Epidermal melanocyte (primary cell): ENCODE measurements around the gene SPESP1.

Source experiments
- DNase-seq: peaks from one replicate; pipeline ENCODE4 v3.0.0; 2011; ENCODE audit warnings: low spot score; ENCODE audit not compliant: insufficient read length

SPESP1 gene

DNA sequence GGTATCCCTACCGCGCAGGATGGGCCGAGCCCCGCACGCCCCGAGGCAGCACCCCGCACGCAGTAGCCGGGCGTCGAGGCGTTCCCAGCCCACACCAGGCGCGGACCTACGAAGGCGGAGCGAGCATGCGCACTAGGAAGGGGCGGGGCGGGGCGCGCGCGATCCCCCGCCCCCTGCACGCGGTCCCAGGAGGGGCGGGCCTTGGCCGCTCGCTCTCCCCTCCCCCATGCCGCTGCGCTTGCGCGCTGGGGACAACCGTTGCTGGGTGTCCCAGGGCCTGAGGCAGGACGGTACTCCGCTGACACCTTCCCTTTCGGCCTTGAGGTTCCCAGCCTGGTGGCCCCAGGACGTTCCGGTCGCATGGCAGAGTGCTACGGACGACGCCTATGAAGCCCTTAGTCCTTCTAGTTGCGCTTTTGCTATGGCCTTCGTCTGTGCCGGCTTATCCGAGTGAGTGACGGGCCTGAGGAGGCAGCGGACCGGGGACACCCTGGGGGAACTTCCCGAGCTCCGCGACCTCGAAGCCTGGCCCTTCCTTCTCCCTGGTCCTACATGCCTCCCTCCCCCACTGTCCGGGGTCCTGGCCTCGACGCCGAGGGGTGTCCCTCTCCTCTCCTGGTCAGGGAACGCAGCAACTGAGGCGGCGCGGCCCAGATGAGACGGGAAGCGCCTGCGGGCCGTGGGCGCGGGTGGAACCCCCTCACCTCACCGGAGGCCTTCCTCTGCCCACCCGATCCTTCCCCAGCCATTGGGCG, at the start of gene SPESP1:
Gene SPESP1, plus strand, starts transcription at position 258 of the 755 bp plus-strand sequence. Its CDS starts 129 bp downstream, at position 387.
- peak; percentile 62 for DNase-seq

- peak; percentile 48 for DNase-seq
Measured at GRCh38 chr15:68885070-68885469, 45.3 kb upstream of the SPESP1 start.

DNA sequence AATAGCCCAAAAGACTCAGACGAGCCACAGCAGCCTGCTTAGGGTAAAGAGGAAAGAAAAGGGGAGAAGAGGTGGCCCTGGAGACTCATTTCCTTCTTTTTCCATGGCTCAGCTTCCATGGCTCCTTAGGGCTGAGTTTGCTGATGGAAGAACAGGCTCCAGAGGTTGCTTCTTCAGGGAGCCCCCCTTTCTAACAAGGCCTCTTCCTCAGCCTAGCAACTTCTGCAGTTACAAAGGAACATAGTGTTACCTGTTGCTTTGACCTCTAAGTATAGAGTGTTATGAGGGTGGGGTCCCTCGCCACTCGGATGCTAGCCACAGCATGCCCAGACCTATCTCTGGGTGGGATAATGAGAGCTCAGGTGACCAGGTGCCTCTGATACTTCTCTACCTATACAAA, 43.2 kb upstream of the SPESP1 start:
- DNase-seq: no peak

DNA sequence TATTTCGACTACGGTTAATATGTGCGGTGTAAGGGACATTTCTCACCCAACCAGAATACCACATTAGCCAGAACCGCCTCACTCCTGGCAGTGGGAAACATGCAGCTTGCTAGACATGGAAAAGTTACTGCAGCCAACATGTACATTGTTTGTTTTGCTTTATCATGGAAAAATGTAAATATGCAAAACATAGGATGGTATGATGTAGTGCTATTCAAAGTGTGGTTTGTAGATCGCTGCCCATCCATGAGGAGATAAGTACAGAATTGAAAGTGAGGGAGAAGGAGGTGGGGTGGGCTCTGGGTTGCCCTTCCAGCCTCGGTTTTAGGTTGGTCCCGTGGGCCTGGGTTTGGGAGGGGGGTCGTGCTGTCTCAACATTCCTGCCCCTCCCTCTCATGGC, 42.5 kb upstream of the SPESP1 start:
- no peak for DNase-seq

GRCh38 chr15:68888419-68888818, 41.9 kb upstream of the SPESP1 start:
- no peak for DNase-seq

DNA sequence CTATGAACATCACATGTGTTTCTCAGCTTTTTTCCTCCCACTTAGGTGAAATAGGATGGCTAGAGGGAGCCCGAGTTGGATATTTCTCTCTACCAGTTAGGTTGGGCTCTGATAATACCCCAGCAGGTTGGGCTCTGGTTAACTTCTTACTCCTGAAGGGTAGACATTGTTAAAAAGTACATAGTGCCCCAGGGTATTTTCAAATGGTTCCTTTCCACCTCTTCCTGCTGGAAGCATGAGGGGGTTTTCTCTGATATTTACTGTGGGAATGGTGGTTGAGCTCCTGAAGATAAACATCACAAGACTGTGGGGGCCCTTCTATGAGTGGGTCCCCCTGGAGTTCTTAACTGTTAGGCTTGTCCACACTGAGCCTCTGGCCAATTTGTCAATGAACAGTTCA, 36.1 kb upstream of the SPESP1 start:
- DNase-seq: no peak

DNA sequence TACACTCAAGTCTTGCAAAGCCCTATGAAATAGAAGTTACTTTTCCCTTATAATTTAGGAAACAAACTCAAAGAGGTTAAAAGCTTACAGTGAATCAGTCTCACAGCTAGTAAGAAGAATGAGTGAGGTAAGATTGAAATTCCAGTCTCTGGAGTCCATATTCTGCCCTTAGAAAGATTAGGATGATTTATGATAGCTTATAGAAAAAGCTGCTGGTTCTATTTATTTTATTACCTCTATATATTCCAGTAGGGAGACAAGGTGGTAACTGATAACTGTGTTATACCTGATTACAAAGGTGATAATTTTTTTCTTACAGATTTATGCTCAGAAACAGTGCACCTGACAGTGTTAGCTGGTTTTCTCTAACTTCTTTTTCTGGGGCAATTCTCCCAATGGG, 34.1 kb upstream of the SPESP1 start:
- DNase-seq: no peak

DNA sequence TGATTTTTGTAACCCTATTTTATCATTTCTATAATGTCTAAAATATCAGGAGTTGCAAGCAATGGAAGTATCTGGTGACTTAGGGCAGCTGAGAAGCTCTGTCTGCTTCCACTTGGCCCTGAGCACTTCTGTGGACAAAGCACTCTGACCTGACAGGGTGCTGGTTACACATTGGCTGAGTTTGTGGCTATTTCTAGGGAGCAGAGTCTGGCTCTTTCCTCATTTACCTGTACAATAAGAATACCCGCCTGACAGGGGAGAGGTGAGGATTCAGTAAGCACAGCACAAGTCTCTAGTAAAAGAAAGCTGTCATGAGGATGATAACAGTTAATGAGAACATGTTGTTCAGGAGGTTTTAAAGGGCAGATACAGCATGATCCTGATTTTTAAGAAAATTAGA, 33.3 kb upstream of the SPESP1 start:
- no peak for DNase-seq

- no peak for DNase-seq
Measured at GRCh38 chr15:68900027-68900426, 30.3 kb upstream of the SPESP1 start.

- no peak for DNase-seq
Measured at GRCh38 chr15:68907396-68907923, 22.9 kb upstream of the SPESP1 start.

DNA sequence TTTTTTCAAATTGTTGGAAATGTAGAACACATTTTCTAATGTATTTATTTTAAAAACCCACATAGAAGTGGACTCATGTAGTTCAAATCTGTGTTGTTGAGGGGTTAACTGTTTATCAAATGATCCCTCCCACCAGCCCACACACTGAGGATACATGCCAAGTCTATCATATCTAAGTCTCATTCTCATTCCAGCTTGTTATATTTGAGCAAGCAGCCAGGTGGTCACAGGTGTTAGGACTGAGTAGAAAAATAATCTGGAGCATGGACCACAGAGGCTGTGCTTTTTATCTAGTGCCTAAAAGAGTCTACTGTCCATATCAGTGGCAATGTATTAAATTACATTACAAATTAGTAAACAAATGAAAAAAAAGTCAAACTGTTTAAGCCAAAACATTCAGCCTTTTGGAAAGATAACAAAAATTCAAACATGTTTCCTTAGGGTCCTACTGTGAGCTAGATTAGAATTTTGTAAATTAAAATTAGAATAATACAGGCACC, 20.7 kb upstream of the SPESP1 start:
- DNase-seq: no peak

DNA sequence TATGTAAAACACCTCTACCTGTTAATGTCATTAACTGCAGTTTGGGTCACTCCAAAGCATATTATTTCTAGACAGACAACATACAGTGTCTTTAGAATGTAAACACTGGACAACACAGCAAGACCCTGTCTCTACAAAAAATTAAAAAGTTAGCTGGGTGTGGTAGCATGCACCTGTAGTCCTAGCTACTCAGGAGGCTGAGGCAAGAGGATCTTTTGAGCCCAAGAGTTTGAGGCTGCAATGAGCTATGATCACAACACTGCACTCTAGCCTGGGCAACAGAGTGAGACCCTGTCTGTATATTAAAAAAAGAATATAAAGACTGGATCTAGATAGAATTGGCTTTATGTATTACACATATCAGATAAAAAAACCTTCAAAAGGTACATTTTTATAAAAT, 20.0 kb upstream of the SPESP1 start:
- no peak for DNase-seq

- DNase-seq: no peak
Measured at GRCh38 chr15:68910816-68911215, 19.5 kb upstream of the SPESP1 start.

DNA sequence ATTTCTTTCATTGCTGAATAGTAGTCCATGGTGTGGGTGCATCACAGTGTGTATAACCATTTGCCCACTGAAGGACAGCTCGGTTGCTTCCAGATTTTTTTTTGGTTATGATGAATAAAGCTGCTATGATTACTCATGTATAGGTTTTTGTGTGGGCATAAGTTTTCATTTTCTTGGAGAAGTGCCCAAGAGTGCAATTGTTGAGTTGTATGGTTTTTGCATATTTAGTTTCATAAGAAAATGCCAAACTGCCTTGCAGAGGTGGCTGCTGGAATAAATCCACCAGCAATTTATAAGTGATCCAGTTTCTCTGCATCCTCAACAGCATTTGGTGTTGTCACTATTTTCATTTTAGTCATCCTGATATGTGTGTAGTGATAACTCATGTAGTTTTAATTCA, 8.4 kb upstream of the SPESP1 start:
- DNase-seq: no peak

DNA sequence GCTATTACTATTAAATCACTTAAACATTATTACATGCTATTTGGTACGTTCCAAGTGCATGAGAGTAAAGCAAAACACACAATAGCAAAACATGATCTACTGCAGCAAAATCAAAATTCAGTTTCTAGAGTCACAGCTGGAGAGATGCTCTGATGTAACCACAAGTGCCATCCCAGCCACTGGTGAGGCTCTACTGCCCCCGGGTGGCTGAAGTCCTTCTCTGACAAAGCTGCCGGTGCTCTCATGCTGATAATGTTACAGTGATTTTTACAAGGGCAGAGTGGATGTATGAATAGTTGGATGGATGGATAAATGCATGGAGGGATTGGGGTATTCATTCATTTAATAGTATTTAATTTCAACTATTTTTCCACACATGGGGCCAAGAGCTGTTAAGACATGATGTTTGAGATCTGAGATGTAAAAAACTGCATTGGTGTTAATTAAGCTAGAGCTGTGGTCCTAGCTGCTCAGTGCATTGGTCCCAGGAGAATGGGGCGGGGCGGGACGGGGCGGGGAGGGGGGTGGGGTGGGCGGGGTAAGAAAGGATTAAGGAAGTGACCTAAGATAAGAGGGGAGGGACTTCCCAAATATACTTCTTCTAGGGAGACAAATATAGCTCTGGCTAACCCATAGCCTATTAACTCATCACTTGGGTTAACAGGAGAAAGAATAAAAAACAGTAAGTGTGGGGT, 5.3 kb upstream of the SPESP1 start:
- DNase-seq: peak; percentile 94

GRCh38 chr15:68933001-68933400, 2.7 kb downstream of the SPESP1 start:
- no peak for DNase-seq

- no peak for DNase-seq
Measured at GRCh38 chr15:68934341-68934740, 4.0 kb downstream of the SPESP1 start.

DNA sequence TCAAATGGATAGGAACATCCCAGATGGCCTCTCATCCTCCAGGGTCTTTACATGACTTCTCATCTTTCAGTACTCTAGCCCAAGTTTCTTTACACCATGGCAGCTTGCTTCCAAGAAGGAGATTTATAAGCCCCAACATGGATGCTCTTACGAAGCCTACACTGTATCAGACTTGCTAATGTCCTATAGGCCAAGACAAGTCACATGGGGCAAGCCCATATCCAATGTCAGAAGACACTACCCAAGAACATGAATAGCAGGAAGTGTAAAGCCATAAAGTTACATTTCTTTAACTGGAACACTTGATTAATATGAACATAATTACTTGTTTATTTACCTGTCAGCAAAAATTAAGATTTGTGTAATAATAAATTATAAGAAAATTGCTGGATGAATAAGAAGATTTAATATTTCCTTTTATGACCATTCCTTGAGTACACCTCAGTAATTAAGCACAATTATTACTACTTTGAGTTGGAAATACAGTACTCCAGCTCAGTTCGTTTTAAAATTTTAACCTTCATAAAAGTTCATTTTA, 5.1 kb downstream of the SPESP1 start:
- no peak for DNase-seq

DNA sequence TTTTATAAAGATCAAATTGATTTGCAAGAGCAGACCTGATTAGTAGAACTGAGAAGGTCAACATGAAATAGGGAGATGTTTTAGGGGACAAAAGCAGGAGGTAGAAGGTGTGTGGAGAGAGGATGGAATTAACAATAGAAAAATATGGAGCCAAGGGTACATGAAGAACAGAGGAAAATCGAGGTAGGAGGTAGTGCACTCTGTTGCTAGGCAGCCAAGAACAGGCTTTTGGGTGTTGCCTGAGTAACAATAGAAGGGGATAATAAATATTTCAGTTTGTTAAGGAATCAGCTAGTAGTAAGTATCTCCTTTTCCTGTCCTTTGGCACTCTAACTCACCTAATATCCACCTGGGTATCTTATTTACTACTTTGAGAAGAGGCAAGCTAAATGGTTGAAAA, 9.2 kb downstream of the SPESP1 start:
- no peak for DNase-seq

DNA sequence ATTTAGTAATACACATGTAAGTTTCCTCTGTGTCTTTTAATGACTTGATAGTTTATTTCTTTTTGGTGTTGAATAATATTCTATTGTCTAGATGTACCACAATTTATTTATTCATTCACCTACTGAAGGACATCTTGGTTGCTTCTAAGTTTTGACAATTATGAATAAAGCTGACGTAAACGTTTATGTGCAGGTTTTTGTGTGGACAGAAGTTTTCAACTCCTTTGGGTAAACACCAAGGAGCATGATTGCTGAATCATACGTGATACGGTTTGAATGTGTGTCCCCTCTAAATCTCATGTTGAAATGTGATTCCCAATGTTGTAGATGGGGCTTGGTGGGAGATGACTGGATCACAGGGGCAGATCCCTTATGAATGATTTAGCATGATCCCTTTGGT, 21.5 kb downstream of the SPESP1 start:
- DNase-seq: no peak

- DNase-seq: no peak
Measured at GRCh38 chr15:68957696-68958095, 27.4 kb downstream of the SPESP1 start.

GRCh38 chr15:68958597-68958996, 28.3 kb downstream of the SPESP1 start:
- DNase-seq: no peak
